ENCODE results near the gene DCPS. TPM values are rescaled to one million over a fixed set of nuclear protein-coding genes. Genes with fewer than 3 reads are reported as not detected.

DCPS gene
- total RNA-seq, 1 experiment from 2014 or later = 25.6 TPM

- Histone ChIP-seq H3K4me2 (ENCODE audit: low read length) (peak overlapping the region; percentile 87), H2AFZ (ENCODE audit: low read depth, low read length, poor library complexity, severe bottlenecking) (no peak overlapping the region), H3K36me3 (ENCODE audit: control insufficient read depth in 1 of 2, insufficient read depth in 2 of 2, low read length in 2 of 2) (no peaks in the 10 kb centered on the region), H3K9ac (ENCODE audit: low read length) (peak overlapping the region; percentile 95), H3K9me2 (ENCODE audit: insufficient read depth) (no peaks in the 10 kb centered on the region), H3K79me2 (ENCODE audit: insufficient read depth, low read length) (peaks cover 11% of the 10 kb centered on the region; the same call in 1 of the 2 replicates), H3K4me3 (replicated peaks in 1 of 2; ENCODE audit: low read depth in 1 of 2, low read length in 2 of 2) (no peak overlapping the region), H4K20me1 (ENCODE audit: insufficient read depth) (no peaks in the 10 kb centered on the region), H3K4me1 (ENCODE audit: control insufficient read depth in 1 of 2, insufficient read depth in 2 of 2, low read length in 2 of 2) (peaks cover 22 to 52% of the 10 kb centered on the region in 2 experiments), H3K27me3 (ENCODE audit: insufficient read depth, low read length) (no peaks in the 10 kb centered on the region), H3K27ac (ENCODE audit: low read depth, low read length) (no peak overlapping the region), H3K9me3 (ENCODE audit: control insufficient read depth in 1 of 2, insufficient read depth in 1 of 2, low read depth in 1 of 2, low read length in 2 of 2) (no peaks in the 10 kb centered on the region)
- no peak for ATAC-seq
- RAD21 ChIA-PET (ENCODE audit: low non-redundant PET in 1 of 2, low total read pairs in 2 of 2, uncharacterized antibody in 2 of 2, unreplicated experiment in 2 of 2) = no interaction called here
- CTCF ChIA-PET = no interaction called here
- DNase-seq (ENCODE audit: low read depth, low spot score) = no peak
- intact Hi-C loops (cut with micrococcal nuclease) = no loop called here
- POLR2A ChIA-PET = no interaction called here
- no peak for TF ChIP-seq POLR2A (IDR thresholded peaks at IDR 0.05; ENCODE audit: borderline replicate concordance, extremely low read depth, insufficient read depth, insufficient read length)
- no peak for TF ChIP-seq YY1 (IDR thresholded peaks at IDR 0.05; ENCODE audit: extremely low read depth, insufficient replicate concordance, low read depth, low read length)
- no peak for TF ChIP-seq EGR1 (IDR thresholded peaks at IDR 0.05; ENCODE audit: low read depth)
- TSS peak; percentile 25 for BruUV-seq (replicated peaks)
These were observed 53.4 kb downstream of the DCPS start for GRCh38 chr11:126357055-126357962.

GRCh38 chr11:126357969-126358762 is 54.3 kb downstream of the DCPS start:
- ChIA-PET CTCF (no interaction called here), RAD21 (ENCODE audit: low non-redundant PET in 1 of 2, low total read pairs in 2 of 2, uncharacterized antibody in 2 of 2, unreplicated experiment in 2 of 2) (no interaction called here), POLR2A (no interaction called here)
- Histone ChIP-seq H3K27me3 (ENCODE audit: insufficient read depth, low read length) (no peaks in the 10 kb centered on the region), H3K4me2 (ENCODE audit: low read length) (no peak overlapping the region), H3K79me2 (ENCODE audit: insufficient read depth, low read length) (peaks cover 10% of the 10 kb centered on the region; the same call in 1 of the 2 replicates), H3K4me3 (replicated peaks in 1 of 2; ENCODE audit: low read depth in 1 of 2, low read length in 2 of 2) (no peak overlapping the region), H3K9me2 (ENCODE audit: insufficient read depth) (no peaks in the 10 kb centered on the region), H2AFZ (ENCODE audit: low read depth, low read length, poor library complexity, severe bottlenecking) (no peak overlapping the region), H3K9me3 (ENCODE audit: control insufficient read depth in 1 of 2, insufficient read depth in 1 of 2, low read depth in 1 of 2, low read length in 2 of 2) (no peaks in the 10 kb centered on the region), H4K20me1 (ENCODE audit: insufficient read depth) (no peaks in the 10 kb centered on the region), H3K36me3 (ENCODE audit: control insufficient read depth in 1 of 2, insufficient read depth in 2 of 2, low read length in 2 of 2) (no peaks in the 10 kb centered on the region), H3K27ac (ENCODE audit: low read depth, low read length) (no peak overlapping the region), H3K9ac (ENCODE audit: low read length) (no peak overlapping the region), H3K4me1 (ENCODE audit: control insufficient read depth in 1 of 2, insufficient read depth in 2 of 2, low read length in 2 of 2) (peaks cover 20 to 45% of the 10 kb centered on the region in 2 experiments)
- intact Hi-C loops (cut with micrococcal nuclease) = no loop called here
- no peak for DNase-seq (ENCODE audit: low read depth, low spot score)
- no peak for ATAC-seq
- no TSS peak for BruUV-seq (replicated peaks)
- TF ChIP-seq SIN3A (IDR thresholded peaks at IDR 0.05; ENCODE audit: low read depth) (no peak), ELF1 (IDR thresholded peaks at IDR 0.05; ENCODE audit: borderline replicate concordance, low read depth) (no peak), POLR2AphosphoS5 (IDR thresholded peaks at IDR 0.05; ENCODE audit: low read depth, low read length) (no peak), YY1 (IDR thresholded peaks at IDR 0.05; ENCODE audit: extremely low read depth, insufficient replicate concordance, low read depth, low read length) (no peak), EGR1 (IDR thresholded peaks at IDR 0.05; ENCODE audit: low read depth) (no peak), CEBPB (IDR thresholded peaks at IDR 0.05; ENCODE audit: low read depth) (no peak), REST (IDR thresholded peaks at IDR 0.05; ENCODE audit: low read depth) (no peak), CBX3 (IDR thresholded peaks at IDR 0.05; ENCODE audit: low read depth) (no peak), TCF7L2 (IDR thresholded peaks at IDR 0.05; ENCODE audit: borderline replicate concordance, extremely low read depth, insufficient read depth, insufficient read length) (no peak), ZFX (IDR thresholded peaks at IDR 0.05) (no peak), ZBTB33 (IDR thresholded peaks at IDR 0.05; ENCODE audit: extremely low read depth, insufficient replicate concordance, low read length) (no peak)
